ENCODE results near the gene MUL1. TPM values are rescaled to one million over a fixed set of nuclear protein-coding genes. Genes with fewer than 3 reads are reported as not detected.

Gene MUL1
- total and polyA plus RNA-seq, 2 of the 4 experiments (the other 2 are of a cell fraction): 20.7 to 21.1 TPM

- no peak for TF ChIP-seq BHLHE40 (IDR thresholded peaks at IDR 0.05; ENCODE audit: low read depth, low read length)
Measured at GRCh38 chr1:20538760-20539551, 31.0 kb upstream of the MUL1 start (continued).

DNA sequence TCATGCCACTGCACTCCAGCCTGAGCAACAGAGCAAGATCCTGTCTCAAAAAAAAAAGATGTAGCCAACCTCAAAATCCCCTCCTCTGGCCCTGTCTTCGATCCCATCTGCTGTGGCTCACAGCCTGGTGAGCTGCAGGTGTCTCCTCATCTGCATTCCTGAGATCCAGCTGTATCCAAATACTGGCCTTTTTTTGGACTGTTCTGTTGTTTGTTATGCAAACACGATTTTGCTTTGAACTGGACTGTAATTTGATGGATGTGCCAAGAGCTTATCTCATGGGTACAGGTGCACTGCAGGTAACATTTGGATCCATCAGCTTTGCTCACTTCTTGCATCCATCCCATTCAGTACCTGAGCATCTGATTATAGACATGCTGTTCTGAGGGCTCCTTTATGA is 30.3 kb upstream of the MUL1 start:
- Histone ChIP-seq H3K56ac (ENCODE audit: extremely low read depth, insufficient read depth, low read length) (no peak overlapping the region), H3K18ac (ENCODE audit: low read depth, low read length) (no peak overlapping the region), H3K4me2 (ENCODE audit: low read depth, low read length) (no peak overlapping the region), H3K4ac (ENCODE audit: low read depth, low read length) (no peak overlapping the region), H3K4me1 (ENCODE audit: control insufficient read depth, insufficient read depth, low read length) (no peaks in the 10 kb centered on the region), H3K23ac (ENCODE audit: low read depth, low read length) (no peak overlapping the region), H3K27me3 (ENCODE audit: control insufficient read depth, insufficient read depth, low read length) (peaks cover 62% of the 10 kb centered on the region), H4K20me1 (ENCODE audit: insufficient read depth, low read length) (no peaks in the 10 kb centered on the region), H4K8ac (ENCODE audit: low read depth in 2 of 2, low read length in 2 of 2) (no peak overlapping the region), H2BK120ac (ENCODE audit: low read depth, low read length) (no peak overlapping the region), H3K79me1 (ENCODE audit: low read depth in 1 of 2, low read length in 2 of 2) (no peaks in the 10 kb centered on the region), H4K91ac (ENCODE audit: insufficient read depth, low read depth, low read length) (no peak overlapping the region), H3K27ac (ENCODE audit: insufficient read depth, low read length) (no peak overlapping the region), H3K9me3 (ENCODE audit: control insufficient read depth, insufficient read depth, low read length) (peaks cover 2% of the 10 kb centered on the region; the same call in 1 of the 2 replicates), H2BK5ac (ENCODE audit: low read depth, low read length, poor library complexity, severe bottlenecking) (no peak overlapping the region), H4K5ac (ENCODE audit: low read depth, low read length) (no peak overlapping the region), H3K14ac (replicated peaks; ENCODE audit: low read depth, low read length) (no peak overlapping the region), H2BK20ac (ENCODE audit: low read depth, low read length) (no peak overlapping the region), H3K36me3 (ENCODE audit: control insufficient read depth, insufficient read depth, low read length) (no peaks in the 10 kb centered on the region), H3K9ac (ENCODE audit: low read depth, low read length) (no peak overlapping the region), H2AFZ (replicated peaks; ENCODE audit: low read length, poor library complexity) (no peak overlapping the region), H2BK15ac (ENCODE audit: low read depth, low read length) (no peak overlapping the region), H2AK9ac (replicated peaks; ENCODE audit: low read depth, low read length, poor library complexity) (no peak overlapping the region), H3K4me3 (ENCODE audit: insufficient read depth, low read depth, low read length) (no peak overlapping the region), H2AK5ac (ENCODE audit: low read depth, low read length) (no peak overlapping the region), H3K9me1 (ENCODE audit: insufficient read depth, low read length) (no peaks in the 10 kb centered on the region; the same call in 1 of the 2 replicates)
- WGBS, 2 experiments (ENCODE audit: extremely low coverage in 2 of 2, insufficient read length in 1 of 2): no CpG with 5 or more reads among the region's 2 CpGs
- intact Hi-C loops (cut with micrococcal nuclease): no loop called here
- TF ChIP-seq RFX5 (IDR thresholded peaks at IDR 0.05; ENCODE audit: low read depth, low read length) (no peak), BHLHE40 (IDR thresholded peaks at IDR 0.05; ENCODE audit: low read depth, low read length) (no peak), CTCF (conservative IDR thresholded peaks at IDR 0.05; ENCODE audit: low read depth, low read length) (no peak), MAZ (IDR thresholded peaks at IDR 0.05; ENCODE audit: borderline replicate concordance, low read depth, low read length) (no peak), RCOR1 (IDR thresholded peaks at IDR 0.05; ENCODE audit: insufficient replicate concordance, low read length) (no peak), NFE2L2 (IDR thresholded peaks at IDR 0.05; ENCODE audit: low read depth, low read length) (no peak), USF2 (IDR thresholded peaks at IDR 0.05; ENCODE audit: low read depth, low read length) (no peak), CEBPB (IDR thresholded peaks at IDR 0.05; ENCODE audit: low read depth, low read length) (no peak), POLR2A (IDR thresholded peaks at IDR 0.05; ENCODE audit: low read depth, low read length) (no peak), FOS (IDR thresholded peaks at IDR 0.05; ENCODE audit: low read depth, low read length) (no peak), RAD21 (IDR thresholded peaks at IDR 0.05; ENCODE audit: low read length) (no peak)
- no TSS peak for BruUV-seq (replicated peaks)
- DNase-seq (no peak), ATAC-seq (ENCODE audit: low read depth) (no peak)
- CTCF ChIA-PET: no interaction called here
- dilution Hi-C loops (cut with HindIII; ENCODE audit: low sequenced_read_pairs, unreplicated experiment): no loop called here
- in situ Hi-C loops (cut with MboI; ENCODE audit: low sequenced_read_pairs): loop anchor here (25.0 kb wide), 1 partner anchor 674 kb away; no protein-coding TSS in a partner anchor
- POLR2A ChIA-PET (ENCODE audit: unreplicated experiment): no interaction called here

Data from IMR-90 (cell line).